Fibroblast of skin of scalp (primary cell): ENCODE measurements around the gene PRR23C. TPM values are rescaled to one million over a fixed set of nuclear protein-coding genes. Genes with fewer than 3 reads are reported as not detected.
"Not testable (repeated sequence)": the region's sequence is repeated elsewhere in the genome, so short reads cannot be mapped to it uniquely, and the experiment has no call there.

Experiments used
- DNase-seq: peaks from one replicate; pipeline ENCODE4 v3.0.0-alpha.2; 2013
- polyA plus RNA-seq, 2 experiments: library from polyadenylated mRNA; unstranded; fragments of 120-200 nt; gene quantifications; one replicate each; pipeline ENCODE4 v1.2.1, GENCODE V29; 2013; ENCODE audit not compliant: insufficient read length in 2 of 2

PRR23C gene
- not detected for polyA plus RNA-seq (2013, experiment 1 of 2; ENCODE audit: insufficient read length)
- not detected for polyA plus RNA-seq (2013, experiment 2 of 2; ENCODE audit: insufficient read length)

DNA sequence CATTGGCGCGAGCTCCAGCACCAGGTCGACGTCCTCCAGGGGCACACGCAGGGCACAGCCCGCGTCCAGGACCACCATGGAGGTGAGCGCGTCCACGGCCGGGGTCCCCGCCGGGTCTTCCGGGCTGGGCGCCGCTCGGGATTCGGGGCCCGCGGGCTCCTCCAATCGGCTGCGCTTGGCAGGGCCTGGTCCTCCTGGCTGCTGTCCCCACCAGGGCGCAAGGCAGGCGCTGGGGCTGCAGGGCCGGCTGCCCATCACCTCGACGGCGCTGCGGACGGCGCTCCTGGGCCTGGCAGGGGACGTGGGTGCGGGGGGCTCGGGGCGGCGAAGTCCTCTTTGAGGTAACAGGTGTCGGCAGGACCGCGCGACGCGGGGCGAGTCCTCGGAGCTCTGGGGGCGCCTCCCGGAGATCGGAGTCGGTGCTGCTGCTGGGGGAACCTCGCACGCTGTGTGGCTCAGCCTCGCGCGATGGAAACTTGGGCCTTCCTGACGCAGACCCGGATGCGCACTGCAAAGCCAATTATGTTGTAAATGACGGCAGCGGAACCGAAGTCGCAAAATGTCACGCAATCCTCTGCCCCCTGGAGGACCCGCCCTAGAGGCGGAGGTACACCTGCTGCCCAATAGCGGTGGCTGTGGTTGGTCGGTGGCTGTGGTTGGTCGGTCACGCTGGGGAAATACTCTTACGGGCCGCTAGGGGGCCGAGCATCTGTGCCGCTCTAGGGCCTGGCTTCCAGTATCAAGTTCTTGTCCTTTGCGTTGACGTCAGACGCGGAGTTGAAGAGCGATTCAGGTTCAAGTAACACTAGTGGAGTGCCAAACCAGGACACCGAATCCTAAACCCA lies at the start of gene PRR23C:
PRR23C (minus strand) TSS at position 527 of the 845 bp plus-strand sequence; CDS start at position 255, 272 bp downstream.
- no peak for DNase-seq

DNA sequence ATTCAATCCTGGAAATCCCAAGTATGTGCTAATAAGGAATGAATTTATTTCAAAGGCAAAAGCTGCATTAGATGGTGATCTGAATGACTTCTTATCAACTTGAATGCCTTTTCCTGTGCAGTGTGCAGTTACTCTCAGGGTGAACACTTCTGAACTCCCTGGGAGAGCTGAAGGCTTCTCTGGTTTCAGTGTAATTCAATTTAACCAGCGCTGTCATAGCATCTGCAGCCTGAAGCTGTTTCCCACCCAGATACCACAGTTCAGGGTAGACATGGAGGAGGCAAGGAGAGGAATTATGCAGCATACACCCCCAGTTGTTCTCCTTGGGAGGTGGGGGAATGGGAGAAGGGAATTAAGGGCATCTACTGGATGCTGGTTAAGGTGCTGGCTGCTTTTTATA lies 49.1 kb upstream of the PRR23C start:
- no peak for DNase-seq

DNA sequence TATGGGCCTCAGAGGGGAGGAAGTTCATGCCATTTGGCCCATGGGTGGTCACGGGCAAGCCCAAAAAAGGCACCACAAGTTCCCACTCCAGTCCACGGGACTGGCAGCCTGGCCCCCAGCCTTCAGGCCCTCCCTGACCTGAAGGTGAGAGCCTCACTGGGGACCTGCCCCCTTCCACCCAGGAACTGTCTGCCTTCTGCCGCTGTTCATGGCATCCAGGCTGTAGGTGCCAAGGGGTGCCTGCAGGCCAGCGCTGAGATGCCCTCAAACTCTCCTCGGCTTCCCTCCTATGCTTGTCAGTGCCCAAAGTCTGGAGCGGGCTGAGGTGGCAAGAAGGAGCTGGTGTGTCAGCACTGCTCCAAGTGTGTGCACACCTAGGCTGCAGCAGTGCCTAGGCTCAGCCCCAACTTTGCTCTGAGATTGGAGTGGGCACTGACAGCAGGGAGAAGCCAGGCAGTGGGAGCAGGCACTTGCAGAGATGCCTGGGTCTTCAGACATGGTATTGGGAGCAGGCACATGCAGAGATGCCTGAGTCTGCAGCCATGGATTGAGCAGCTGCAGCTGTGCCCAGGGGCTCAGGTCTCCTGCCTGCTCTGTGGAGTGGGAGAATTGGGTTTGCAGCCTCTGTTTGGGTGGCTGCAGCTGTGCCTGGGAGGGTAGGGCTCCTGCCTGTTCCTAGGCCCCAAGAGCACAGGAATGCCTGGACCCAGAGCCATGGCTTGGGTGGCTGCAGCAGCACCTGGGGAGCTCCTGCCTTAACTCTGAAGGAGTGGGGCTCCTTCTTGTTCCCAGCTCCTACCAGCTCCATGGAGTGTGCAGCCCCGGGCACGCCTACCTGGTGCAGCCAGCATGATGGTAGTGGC lies 44.0 kb upstream of the PRR23C start:
- no peak for DNase-seq

DNA sequence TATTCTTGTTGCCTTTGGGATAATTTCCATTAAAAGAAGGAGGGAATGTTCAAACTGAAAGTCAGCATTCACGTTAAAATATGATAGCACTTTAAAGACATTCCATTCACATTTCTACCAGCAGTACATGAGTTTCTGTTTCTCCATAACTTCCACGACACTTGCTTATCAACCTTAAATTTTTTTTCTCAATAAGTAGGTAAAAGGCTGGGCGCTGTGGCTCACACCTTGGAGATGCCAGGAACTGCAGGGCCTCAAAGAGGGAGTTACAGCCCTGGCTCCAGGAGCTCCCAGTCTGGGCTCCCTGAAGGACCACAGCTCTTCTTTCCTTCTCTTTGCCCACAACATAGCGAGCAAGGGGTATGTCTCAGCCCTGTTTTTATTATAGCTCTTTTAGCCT lies 42.9 kb upstream of the PRR23C start:
- no peak for DNase-seq

DNA sequence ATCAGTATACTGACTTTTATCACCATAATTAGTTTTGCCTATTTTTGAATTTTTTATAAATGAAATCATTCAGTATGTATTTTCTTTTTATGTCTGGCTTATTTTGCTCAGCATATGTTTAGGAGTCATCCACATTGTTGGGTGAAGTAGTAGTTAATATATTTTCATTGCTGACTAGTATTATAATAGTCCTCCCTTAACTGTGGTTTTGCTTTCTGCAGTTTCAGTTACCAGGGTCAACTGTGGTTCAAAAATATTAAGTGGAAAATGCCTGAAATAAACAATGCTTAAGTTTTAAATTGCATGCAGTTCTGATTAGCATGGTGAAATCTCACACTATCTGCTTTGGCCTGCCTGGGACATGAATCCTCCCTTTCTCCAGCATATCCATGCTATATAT lies 39.5 kb upstream of the PRR23C start:
- no peak for DNase-seq

DNA sequence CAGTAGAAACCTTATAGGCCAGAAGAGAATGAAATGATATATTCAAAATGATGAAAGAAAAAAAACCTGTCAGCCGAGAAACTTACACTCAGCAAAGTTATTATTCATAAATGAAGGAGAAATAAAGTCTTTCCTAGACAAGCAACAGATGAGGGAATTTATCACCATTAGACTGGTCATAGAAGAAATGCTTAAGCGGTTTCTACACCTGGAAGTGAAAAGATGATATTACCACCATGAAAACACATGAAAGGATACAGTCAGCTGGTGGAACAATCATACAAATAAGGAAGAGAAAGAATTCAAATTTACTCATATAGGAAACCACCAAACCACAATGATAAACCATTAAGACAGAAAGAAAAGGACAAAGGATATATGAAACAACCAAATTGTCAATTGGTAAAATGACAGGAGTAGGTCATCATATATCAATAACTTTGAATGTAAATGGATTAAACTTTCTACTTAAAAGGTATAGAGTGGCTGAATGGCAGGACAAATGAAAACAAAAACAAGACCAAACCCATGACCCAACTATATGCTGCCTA lies 29.9 kb upstream of the PRR23C start:
- no peak for DNase-seq

DNA sequence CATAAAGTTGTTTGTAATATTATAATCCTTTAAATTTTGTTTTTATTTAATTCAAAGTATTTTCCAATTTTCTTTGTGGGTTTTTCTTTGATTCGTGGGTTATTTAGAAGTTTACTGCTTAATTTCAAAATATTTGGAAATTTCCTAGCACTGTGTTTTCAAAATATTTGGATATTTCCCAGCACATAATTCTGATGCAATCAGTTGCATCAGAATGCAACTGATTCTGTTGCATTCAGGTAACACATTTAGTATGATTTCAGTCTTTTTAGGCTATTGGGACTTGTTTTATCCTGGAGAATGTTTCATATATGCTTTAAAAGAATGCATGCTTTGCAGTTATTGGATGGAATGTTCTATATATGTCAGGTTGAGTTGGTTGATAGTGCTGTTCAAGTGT lies 18.2 kb upstream of the PRR23C start:
- no peak for DNase-seq

DNA sequence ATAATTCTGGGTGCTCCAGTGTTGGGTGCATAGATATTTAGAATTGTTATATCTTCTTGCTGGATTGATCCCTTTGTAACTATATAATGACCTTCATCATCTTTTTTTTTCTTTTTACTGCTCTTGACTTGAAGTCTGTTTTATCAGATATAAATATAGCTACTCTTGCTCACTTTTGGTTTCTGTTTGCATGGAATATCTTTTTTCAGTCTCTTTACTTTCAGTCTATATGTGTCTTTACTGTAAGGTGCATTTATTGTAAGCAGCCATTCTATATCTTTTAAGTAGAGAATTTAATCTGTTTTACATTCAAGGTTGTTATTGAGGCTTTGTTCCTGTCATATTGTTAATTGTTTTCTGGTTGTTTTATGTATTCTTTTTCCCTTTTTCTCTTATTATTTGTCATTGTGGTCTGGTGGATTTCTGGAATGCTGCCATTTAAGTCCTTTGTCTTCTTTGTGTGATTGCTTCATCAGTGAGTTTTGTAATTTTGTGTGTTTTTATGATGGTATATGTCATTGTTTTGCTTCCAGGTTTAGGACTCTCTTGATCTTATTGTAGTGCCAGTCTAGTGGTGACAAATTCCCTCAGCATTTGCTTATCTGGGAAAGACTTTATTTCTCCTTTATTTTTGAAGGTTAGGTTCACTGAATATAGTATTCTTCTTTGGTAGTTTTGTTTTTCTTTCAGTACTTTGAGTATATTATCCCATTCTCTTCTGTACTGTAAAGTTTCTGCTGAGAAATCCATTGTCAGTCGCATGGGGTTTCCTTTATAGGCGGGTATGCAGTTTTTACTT lies 8.3 kb upstream of the PRR23C start:
- DNase-seq: no peak

DNA sequence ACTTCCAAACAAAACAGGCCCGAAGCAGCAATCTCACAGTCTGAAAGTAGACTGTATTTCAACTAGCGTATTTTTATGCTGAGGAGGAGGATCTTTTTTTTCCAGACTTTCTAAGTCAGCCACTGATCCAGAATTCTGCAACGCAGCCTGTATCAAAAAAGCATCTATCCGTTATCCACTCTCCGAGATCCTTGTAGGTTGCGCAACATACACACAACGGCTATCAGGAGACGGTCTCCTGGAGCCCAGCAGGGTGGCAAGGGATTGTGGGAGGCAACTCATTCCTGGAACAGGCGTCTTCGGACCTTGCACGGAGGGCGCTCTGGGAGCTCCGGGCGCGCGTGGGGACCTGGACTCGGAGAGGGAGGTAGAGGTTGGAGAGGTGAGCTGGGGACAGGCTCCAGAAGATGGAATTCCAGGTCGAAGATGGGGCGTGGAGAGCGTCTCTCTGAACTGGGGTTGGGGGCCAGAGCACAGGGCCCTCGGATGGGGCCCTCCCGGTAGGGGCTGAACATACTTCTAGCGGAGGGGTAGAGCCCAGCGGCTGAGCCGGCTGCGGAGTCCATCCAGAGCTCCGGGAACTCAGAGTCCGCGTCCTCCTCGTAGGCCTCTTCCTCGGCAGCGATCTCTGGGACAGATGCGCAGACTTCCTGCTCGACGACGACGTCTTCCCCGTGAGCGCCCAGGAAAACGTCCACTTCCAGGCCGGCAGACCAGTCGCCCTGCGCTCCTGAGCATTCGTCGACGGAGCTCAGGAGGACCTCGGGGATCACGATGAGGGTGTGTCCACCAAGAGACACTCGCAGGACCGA lies 932 bp downstream of the PRR23C start:
- no peak for DNase-seq

DNA sequence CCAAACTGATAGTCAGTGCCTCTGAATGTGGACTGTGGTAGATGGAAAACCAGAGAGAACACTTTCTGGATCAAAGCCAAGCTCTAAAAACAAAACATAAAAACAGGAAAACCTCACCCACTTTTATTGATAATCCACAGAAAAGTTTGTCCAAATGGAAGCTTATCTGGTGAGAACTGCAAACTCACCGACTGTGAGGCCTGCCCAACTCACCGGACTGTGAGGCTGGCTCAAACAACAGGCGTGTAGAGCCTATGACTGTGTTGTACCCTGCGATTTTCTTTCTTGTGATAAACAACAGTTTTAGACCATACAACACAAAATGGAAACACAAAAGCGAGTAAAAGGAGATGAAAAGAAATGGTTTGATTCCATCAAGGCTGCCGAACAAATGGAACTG lies 7.2 kb downstream of the PRR23C start:
- no peak for DNase-seq

DNA sequence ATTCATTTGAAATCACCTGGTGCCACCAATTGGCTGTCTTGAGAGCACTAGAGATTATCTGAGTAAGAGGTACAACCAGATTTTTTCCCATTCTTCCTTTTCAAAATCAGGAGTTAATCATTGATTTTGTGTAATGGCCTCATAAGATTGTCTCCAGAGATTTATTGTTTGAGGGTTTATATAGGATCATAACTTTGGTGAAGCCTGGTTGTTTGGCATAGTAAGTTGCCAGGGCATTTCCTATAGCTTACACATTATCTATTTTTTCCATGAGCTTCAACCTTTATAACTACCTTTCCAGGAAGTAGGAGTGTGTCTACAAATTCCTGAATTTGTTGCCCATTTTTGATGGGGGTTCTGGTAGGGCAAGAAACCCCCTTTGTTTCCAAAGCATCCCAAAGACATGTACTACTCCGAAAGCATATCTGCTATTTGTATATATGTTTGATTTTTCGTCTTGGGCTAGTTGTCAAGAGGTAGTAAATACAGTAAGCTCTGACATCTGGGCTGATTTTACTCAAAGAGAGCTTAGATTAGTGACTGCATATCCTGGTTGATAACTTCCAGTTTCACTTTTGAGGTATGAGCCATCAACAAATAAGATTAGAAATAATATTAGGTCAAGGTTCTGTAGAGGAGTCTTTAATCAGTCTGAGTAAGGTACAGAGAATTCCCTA lies 12.2 kb downstream of the PRR23C start:
- DNase-seq: no peak

DNA sequence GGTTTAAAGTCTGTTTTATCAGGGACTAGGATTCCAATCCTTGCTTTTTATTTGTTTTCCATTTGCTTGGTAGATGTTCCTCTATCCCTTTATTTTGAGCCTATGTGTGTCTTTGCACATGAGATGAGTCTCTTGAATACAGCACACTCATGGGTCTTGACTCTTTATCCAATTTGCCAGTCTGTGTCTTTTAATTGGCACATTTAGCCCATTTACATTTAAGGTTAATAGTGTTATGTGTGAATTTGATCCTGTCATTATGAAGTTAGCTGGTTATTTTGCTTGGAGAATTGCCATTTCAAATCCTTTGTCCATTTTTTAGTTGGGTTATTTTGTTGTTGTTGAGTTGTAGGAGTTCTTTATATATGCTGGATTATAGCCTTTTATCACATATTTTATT lies 14.1 kb downstream of the PRR23C start:
- not testable (repeated sequence) for DNase-seq

DNA sequence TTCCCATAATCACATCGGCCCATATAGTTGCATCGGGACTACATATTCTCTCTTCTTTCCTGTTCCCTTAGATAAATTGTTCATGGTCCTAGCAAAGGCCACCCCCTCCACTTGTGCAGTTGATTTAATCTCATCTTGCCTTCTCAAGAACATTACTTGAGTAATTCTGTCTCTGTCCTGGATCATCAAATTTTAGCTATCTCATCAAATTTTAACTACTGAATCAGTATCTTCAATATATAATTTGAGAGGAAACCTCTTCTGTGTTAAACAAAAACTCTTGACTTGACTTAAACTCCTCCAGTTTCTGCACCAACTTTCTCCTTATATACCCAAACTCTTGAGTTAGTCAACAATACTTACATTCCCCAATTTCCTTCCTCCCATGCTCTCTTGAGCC lies 19.7 kb downstream of the PRR23C start:
- DNase-seq: no peak

DNA sequence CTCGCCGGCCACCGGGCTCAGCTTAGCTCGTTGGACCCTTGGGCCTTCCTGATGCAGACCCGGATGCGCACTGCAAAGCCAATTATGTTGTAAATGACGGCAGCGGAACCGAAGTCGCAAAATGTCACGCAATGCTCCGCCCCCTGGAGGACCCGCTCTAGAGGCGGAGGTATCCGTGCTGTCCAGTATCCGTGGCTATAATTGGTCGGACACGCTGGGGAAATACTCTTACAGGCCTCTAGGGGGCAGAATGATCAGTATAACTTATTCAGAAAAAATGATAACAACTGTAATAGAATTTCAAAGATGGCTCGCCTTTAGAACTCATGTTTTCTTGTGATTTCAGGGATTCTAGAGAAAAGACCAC lies 23.8 kb downstream of the PRR23C start, which contains the start of gene PRR23B:
PRR23B (minus strand) TSS at position 59 of the 367 bp plus-strand sequence. CDS start 265 bp downstream, outside the sequence.
- no peak for DNase-seq

DNA sequence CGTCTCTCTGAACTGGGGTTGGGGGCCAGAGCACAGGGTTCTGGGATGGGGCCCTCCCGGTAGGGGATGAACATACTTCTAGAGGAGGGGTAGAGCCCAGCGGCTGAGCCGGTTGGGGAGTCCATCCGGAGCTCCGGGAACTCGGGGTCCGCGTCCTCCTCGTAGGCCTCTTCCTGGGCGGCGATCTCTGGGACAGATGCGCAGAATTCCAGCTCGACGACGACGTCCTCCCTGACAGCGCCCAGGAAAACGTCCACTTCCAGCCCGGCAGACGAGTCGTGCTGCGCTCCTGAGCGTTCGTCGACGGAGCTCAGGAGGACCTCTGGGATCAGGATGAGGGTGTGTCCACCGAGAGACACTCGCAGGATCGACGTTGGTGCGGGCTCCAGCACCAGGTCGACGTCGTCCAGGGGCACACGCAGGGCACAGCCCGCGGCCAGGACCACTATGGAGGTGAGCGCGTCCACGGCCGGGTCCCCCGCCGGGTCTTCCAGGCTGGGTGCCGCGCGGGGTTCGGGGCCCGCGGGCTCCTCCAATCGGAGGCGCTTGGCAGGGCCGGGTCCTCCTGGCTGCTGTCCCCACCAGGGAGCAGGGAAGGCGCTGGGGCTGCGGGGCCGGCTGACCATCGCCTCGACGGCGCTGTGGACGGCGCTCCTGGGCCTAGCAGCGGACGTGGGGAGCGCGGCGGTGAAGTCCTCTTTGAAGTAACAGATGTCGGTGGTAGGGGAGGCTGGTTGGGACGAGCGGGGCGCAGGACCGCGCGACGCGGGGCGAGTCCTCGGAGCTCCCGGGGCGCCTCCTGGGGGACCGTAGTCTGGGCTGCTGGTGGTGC lies 24.4 kb downstream of the PRR23C start:
- no peak for DNase-seq

DNA sequence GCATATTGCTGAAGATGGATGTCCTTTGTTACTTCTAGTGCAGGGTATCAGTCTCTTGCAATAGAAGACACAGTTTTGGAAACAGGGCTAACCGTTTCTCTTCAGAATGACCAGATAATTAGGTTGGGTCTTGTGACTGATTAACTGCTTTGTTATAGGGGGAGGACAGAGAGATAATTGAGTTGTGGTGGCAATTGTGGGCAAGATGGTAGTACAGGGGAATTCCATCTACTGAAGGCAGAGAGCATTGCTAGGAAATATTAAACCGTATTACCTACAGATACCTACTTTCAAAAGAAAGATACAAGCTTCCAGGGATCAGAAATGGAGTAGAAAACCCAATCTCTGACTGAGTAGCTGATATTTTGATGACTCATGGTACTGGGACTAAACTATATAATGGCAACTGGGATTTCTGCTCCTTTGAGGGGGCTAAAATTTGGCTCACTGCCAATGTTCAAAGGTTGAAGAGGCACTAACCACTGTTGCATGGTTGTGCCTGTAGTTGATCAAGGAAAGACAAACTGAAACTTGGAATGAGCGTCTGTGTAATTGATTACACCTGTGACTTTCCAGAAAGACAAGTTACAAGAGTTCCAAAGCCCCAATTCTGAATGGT lies 28.2 kb downstream of the PRR23C start:
- DNase-seq: no peak

DNA sequence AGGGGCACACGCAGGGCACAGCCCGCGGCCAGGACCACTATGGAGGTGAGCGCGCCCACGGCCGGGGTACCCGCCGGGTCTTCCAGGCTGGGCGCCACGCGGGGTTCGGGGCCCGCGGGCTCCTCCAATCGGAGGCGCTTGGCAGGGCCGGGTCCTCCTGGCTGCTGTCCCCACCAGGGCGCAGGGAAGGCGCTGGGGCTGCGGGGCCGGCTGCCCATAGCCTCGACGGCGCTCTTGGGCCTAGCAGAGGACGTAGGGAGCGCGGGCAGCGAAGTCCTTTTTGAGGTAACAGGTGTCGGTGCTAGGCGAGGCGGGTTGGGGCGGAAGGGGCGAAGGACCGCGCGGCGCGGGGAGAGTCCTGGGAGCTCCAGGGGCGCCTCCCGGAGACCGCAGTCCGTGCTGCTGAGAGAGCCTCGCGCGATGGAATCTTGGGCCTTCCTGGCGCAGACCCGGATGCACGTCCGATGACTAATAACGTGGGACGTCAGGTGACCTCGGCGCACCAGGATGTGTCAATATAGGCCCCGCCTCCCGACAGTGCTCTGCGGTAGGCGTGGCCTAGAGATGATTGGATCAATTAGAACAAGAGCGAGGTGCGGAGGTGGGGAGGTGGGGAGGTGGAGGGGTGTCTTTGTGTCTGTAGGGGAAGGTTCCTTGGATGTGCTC lies 38.5 kb downstream of the PRR23C start, which contains the start of gene PRR23A:
PRR23A (minus strand) TSS at position 218 of the 666 bp plus-strand sequence; CDS start at position 218, 0 bp downstream.
- DNase-seq: no peak

DNA sequence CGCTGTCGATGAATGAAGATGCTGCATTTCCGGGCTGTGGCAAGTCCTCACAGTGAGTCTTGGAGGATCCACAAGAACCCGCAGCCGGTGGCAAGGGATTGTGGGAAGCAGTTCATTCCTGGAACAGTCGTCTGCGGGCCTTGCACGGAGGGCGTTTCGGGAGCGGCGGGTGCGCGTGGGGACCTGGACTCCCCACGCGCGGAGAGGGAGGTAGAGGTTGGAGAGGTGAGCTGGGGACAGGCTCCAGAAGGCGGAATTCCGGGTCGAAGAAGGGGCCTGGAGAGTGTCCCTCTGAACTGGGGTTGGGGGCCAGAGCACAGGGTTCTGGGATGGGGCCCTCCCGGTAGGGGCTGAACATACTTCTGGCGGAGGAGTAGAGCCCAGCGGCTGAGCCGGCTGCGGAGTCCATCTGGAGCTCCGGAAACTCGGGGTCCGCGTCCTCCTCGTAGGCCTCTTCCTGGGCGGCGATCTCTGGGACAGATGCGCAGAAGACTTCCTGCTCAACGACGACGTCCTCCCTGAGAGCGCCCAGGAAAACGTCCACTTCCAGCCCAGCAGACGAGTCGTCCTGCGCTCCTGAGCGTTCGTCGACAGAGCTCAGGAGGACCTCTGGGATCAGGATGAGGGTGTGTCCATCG lies 39.2 kb downstream of the PRR23C start:
- DNase-seq: no peak
